GM10266 (cell line): Measurements from ENCODE around the gene SLC4A7.

Experiments used
- DNase-seq: peaks from one replicate; pipeline ENCODE4 v3.0.0; 2012; ENCODE audit errors: extremely low spot score
- CTCF ChIP-seq: IDR thresholded peaks from 2 replicates; pipeline ENCODE4 v1.5.1; 2012; ENCODE audit warnings: mild to moderate bottlenecking, low read depth; ENCODE audit not compliant: control insufficient read depth, insufficient read depth; ENCODE audit errors: missing control alignments

The SLC4A7 gene

GRCh38 chr3:27380433-27381357, 103.5 kb downstream of the SLC4A7 start:
- no peak for TF ChIP-seq CTCF
- no peak for DNase-seq

- DNase-seq = no peak
- no peak for TF ChIP-seq CTCF
These were observed 105.9 kb downstream of the SLC4A7 start for GRCh38 chr3:27378331-27378730.

- no peak for TF ChIP-seq CTCF
- no peak for DNase-seq
These were observed 107.9 kb downstream of the SLC4A7 start for GRCh38 chr3:27376109-27376772.

GRCh38 chr3:27368831-27369607, 115.2 kb downstream of the SLC4A7 start, which contains the start of gene NEK10:
TSS of gene NEK10 (minus strand) at chr3:27369383. CDS start at chr3:27352882, 16,501 bp downstream.
- DNase-seq = peak; percentile 88
- TF ChIP-seq CTCF = no peak

- no peak for DNase-seq
- no peak for TF ChIP-seq CTCF
These were observed 118.1 kb downstream of the SLC4A7 start for GRCh38 chr3:27366062-27366591.

GRCh38 chr3:27360113-27361078, 123.8 kb downstream of the SLC4A7 start:
- TF ChIP-seq CTCF = no peak
- no peak for DNase-seq
